GM23248 (cell line): ENCODE results near the gene EFCAB6. TPM values are rescaled to one million over a fixed set of nuclear protein-coding genes. Genes with fewer than 3 reads are reported as not detected.

Experiments used
- DNase-seq: peaks from one replicate; pipeline ENCODE4 v3.0.0-alpha.2; 2015
- H2AFZ ChIP-seq: fragments of 200-600 bp; sonication (generic); 2 replicates; pipeline ENCODE4 v1.6.1; 2016; ENCODE audit warnings: antibody characterized with exemption
- H3F3A ChIP-seq: fragments of 200-600 bp; sonication (generic); 2 replicates; pipeline ENCODE4 v1.6.1; 2016; ENCODE audit warnings: mild to moderate bottlenecking, antibody characterized with exemption, mixed run types; ENCODE audit not compliant: insufficient read depth
- H3K27ac ChIP-seq: fragments of 200-600 bp; sonication (generic); 2 replicates; pipeline ENCODE4 v1.5.1; 2016; ENCODE audit warnings: mild to moderate bottlenecking
- H3K27me3 ChIP-seq: fragments of 200-600 bp; sonication (generic); replicated peaks from 2 replicates; pipeline ENCODE4 v1.6.1; 2016; ENCODE audit warnings: mild to moderate bottlenecking; ENCODE audit not compliant: insufficient read depth
- H3K36me3 ChIP-seq: fragments of 200-600 bp; sonication (generic); 2 replicates; pipeline ENCODE4 v1.6.1; 2016; ENCODE audit warnings: low read depth, mild to moderate bottlenecking
- H3K4me1 ChIP-seq: fragments of 200-600 bp; sonication (generic); 2 replicates; pipeline ENCODE4 v1.6.1; 2016; ENCODE audit warnings: mild to moderate bottlenecking; ENCODE audit not compliant: insufficient read depth
- H3K4me2 ChIP-seq: fragments of 200-600 bp; sonication (generic); one replicate; pipeline ENCODE4 v1.6.1; 2016; ENCODE audit warnings: mild to moderate bottlenecking; ENCODE audit not compliant: unreplicated experiment
- H3K4me3 ChIP-seq: fragments of 200-600 bp; sonication (generic); 2 replicates; pipeline ENCODE4 v1.5.1; 2016; ENCODE audit warnings: mild to moderate bottlenecking
- H3K79me2 ChIP-seq: fragments of 200-600 bp; sonication (generic); 2 replicates; pipeline ENCODE4 v1.6.1; 2016; ENCODE audit warnings: mild to moderate bottlenecking; ENCODE audit not compliant: insufficient read depth
- H3K9ac ChIP-seq: fragments of 200-600 bp; sonication (generic); 2 replicates; pipeline ENCODE4 v1.6.1; 2016; ENCODE audit warnings: mild to moderate bottlenecking
- H3K9me2 ChIP-seq: fragments of 200-600 bp; sonication (generic); 2 replicates; pipeline ENCODE4 v1.6.1; 2016; ENCODE audit warnings: mixed run types, mild to moderate bottlenecking, moderate library complexity; ENCODE audit not compliant: insufficient read depth
- H3K9me3 ChIP-seq: fragments of 200-600 bp; sonication (generic); one replicate; pipeline ENCODE4 v1.6.1; 2017; ENCODE audit warnings: low read depth
- H4K20me1 ChIP-seq: fragments of 200-600 bp; sonication (generic); 2 replicates; pipeline ENCODE4 v1.6.0; 2016; ENCODE audit not compliant: insufficient read depth
- EZH2 ChIP-seq: fragments of 200-600 bp; sonication (generic); IDR thresholded peaks from 2 replicates; pipeline ENCODE4 v1.6.1; 2018; ENCODE audit warnings: antibody characterized with exemption, mild to moderate bottlenecking; ENCODE audit not compliant: insufficient read depth, poor library complexity, severe bottlenecking
- EZH2phosphoT487 ChIP-seq: fragments of 200-600 bp; sonication (generic); IDR thresholded peaks from 2 replicates; pipeline ENCODE4 v1.6.1; 2018; ENCODE audit warnings: antibody characterized with exemption, moderate library complexity, mild to moderate bottlenecking, low read depth; ENCODE audit not compliant: insufficient read depth
- WGBS, 2 experiments: methylation state at CpG; one replicate each; pipeline ENCODE4 v1.1.6; 2015 to 2017; ENCODE audit warnings: low lambda C conversion rate in 2 of 2, low coverage in 1 of 2; ENCODE audit errors: missing lambda C conversion rate in 2 of 2; 5-methylcytosine and 5-hydroxymethylcytosine counted together
- in situ Hi-C: fragments of 300-500 bp; cut with MboI; formaldehyde crosslinking; loops from 2 replicates; pipeline ENCODE4 v1.15.0; 2020
- polyA plus RNA-seq: library from polyadenylated mRNA; unstranded; fragments of >200 nt; fragmentation: Nextera tagmentation; extraction: Ambion mirVana; gene quantifications from 2 replicates; pipeline ENCODE4 v1.2.1, GENCODE V29; 2016
- total RNA-seq: library from RNA; depleted of rRNA; stranded (reverse); fragments of >200 nt; shearing (Covaris generic); gene quantifications from 2 replicates; pipeline ENCODE4 v1.2.3, GENCODE V29; 2014

The EFCAB6 gene
- total and polyA plus RNA-seq, 2 experiments from 2014 or later = 1.5 to 2.1 TPM

- H2AFZ ChIP-seq = no peak overlapping the region
- H3K9me2 ChIP-seq = no peaks in the 10 kb centered on the region
- in situ Hi-C loops = no loop called here
- peaks cover 14% of the 10 kb centered on the region for H3F3A ChIP-seq
- H3K79me2 ChIP-seq = no peaks in the 10 kb centered on the region
- H3K27ac ChIP-seq = no peak overlapping the region
- no peak overlapping the region for H3K4me2 ChIP-seq
- no peak for DNase-seq
- H3K9ac ChIP-seq = no peak overlapping the region
- H3K4me3 ChIP-seq = no peak overlapping the region
- H3K4me1 ChIP-seq = peaks cover 14% of the 10 kb centered on the region
- no peaks in the 10 kb centered on the region for H4K20me1 ChIP-seq
- H3K36me3 ChIP-seq = no peaks in the 10 kb centered on the region
- H3K9me3 ChIP-seq = no peaks in the 10 kb centered on the region
- no peaks in the 10 kb centered on the region for H3K27me3 ChIP-seq
- TF ChIP-seq EZH2 (no peak), EZH2phosphoT487 (no peak)
- WGBS, 2 experiments = 68 to 69% methylated on average over 12 of the region's 12 CpGs
Observed at GRCh38 chr22:43830931-43831560, 18.9 kb upstream of the EFCAB6 start.

GRCh38 chr22:43829904-43830851 is 18.1 kb upstream of the EFCAB6 start:
- TF ChIP-seq EZH2phosphoT487 (no peak), EZH2 (no peak)
- Histone ChIP-seq H4K20me1 (no peaks in the 10 kb centered on the region), H3K27ac (0 out of 2 replicates have a peak overlapping the region, but pooled peaks have one; percentile 27), H3K9me3 (no peaks in the 10 kb centered on the region), H2AFZ (0 out of 2 replicates have a peak overlapping the region, but pooled peaks have one; percentile 10), H3K36me3 (no peaks in the 10 kb centered on the region), H3K4me2 (peak overlapping the region; percentile 42), H3F3A (peaks cover 22% of the 10 kb centered on the region), H3K4me3 (peak overlapping the region; percentile 16), H3K4me1 (peaks cover 17% of the 10 kb centered on the region), H3K9ac (peak overlapping the region; percentile 13; the same call in 1 of the 2 replicates), H3K27me3 (no peaks in the 10 kb centered on the region), H3K9me2 (no peaks in the 10 kb centered on the region), H3K79me2 (no peaks in the 10 kb centered on the region)
- WGBS, 2 experiments = 4 to 5% methylated on average over 33 of the region's 33 CpGs
- peak; percentile 83 for DNase-seq
- in situ Hi-C loops = no loop called here

GRCh38 chr22:43828998-43829782 is 17.1 kb upstream of the EFCAB6 start:
- Histone ChIP-seq H2AFZ (no peak overlapping the region), H3K4me2 (peak overlapping the region; percentile 42), H4K20me1 (no peaks in the 10 kb centered on the region), H3K79me2 (no peaks in the 10 kb centered on the region), H3F3A (peaks cover 22% of the 10 kb centered on the region), H3K27me3 (no peaks in the 10 kb centered on the region), H3K9ac (peak overlapping the region; percentile 13; the same call in 1 of the 2 replicates), H3K9me2 (no peaks in the 10 kb centered on the region), H3K4me3 (peak overlapping the region; percentile 16; the same call in 1 of the 2 replicates), H3K4me1 (peaks cover 17% of the 10 kb centered on the region), H3K9me3 (no peaks in the 10 kb centered on the region), H3K27ac (0 out of 2 replicates have a peak overlapping the region, but pooled peaks have one; percentile 27), H3K36me3 (no peaks in the 10 kb centered on the region)
- DNase-seq = peak; percentile 63
- 9 to 14% methylated on average over 17 to 18 of the region's 20 CpGs for WGBS, 2 experiments
- in situ Hi-C loops = no loop called here
- no peak for TF ChIP-seq EZH2phosphoT487

- H3K79me2 ChIP-seq = no peaks in the 10 kb centered on the region
- H3K27ac ChIP-seq = no peak overlapping the region
- no peaks in the 10 kb centered on the region for H3K9me3 ChIP-seq
Observed at GRCh38 chr22:43828725-43828997, 16.6 kb upstream of the EFCAB6 start.

More at GRCh38 chr22:43828725-43828997, 16.6 kb upstream of the EFCAB6 start:
- Histone ChIP-seq H2AFZ (no peak overlapping the region), H4K20me1 (no peaks in the 10 kb centered on the region), H3K9ac (no peak overlapping the region), H3K27me3 (no peaks in the 10 kb centered on the region), H3K36me3 (no peaks in the 10 kb centered on the region), H3K4me3 (no peak overlapping the region), H3K4me1 (peaks cover 17% of the 10 kb centered on the region), H3K9me2 (no peaks in the 10 kb centered on the region), H3K4me2 (no peak overlapping the region), H3F3A (peaks cover 22% of the 10 kb centered on the region)
- WGBS, 2 experiments = 33 to 35% methylated on average over 6 of the region's 6 CpGs
- in situ Hi-C loops = no loop called here
- DNase-seq = peak; percentile 12
- TF ChIP-seq EZH2phosphoT487 (no peak), EZH2 (no peak)
